GM23338 (cell line): Measurements from ENCODE around the gene ZC3H12C.

ENCODE experiments used
- CTCF ChIP-seq, 2 experiments: fragments of 200-600 bp in 1 of 2; sonication (generic) in 1 of 2; conservative IDR thresholded peaks; 2 replicates each; pipeline versions ENCODE4 v1.5.1 to v1.6.1; 2016 to 2017; ENCODE audit warnings: antibody characterized with exemption in 2 of 2, low read depth in 2 of 2, mild to moderate bottlenecking in 2 of 2, moderate library complexity in 1 of 2
- POLR2AphosphoS5 ChIP-seq: IDR thresholded peaks from 2 replicates; pipeline ENCODE4 v1.6.1; 2016; ENCODE audit warnings: antibody characterized with exemption, low read depth

- TF ChIP-seq CTCF (conservative IDR thresholded peaks at IDR 0.05; ENCODE audit: low read depth in 2 of 2) (no peak), POLR2AphosphoS5 (no peak)
Observed at GRCh38 chr11:110174645-110175310, 81.6 kb downstream of the ZC3H12C start.
